GM19035 (cell line): ENCODE data around the gene OR2B6.

ENCODE experiments used
- ATAC-seq: cut with Tn5 transposase; IDR thresholded peaks from one replicate; pipeline ENCODE4 v1.9.1; 2021; ENCODE audit not compliant: unreplicated experiment

The OR2B6 gene

DNA sequence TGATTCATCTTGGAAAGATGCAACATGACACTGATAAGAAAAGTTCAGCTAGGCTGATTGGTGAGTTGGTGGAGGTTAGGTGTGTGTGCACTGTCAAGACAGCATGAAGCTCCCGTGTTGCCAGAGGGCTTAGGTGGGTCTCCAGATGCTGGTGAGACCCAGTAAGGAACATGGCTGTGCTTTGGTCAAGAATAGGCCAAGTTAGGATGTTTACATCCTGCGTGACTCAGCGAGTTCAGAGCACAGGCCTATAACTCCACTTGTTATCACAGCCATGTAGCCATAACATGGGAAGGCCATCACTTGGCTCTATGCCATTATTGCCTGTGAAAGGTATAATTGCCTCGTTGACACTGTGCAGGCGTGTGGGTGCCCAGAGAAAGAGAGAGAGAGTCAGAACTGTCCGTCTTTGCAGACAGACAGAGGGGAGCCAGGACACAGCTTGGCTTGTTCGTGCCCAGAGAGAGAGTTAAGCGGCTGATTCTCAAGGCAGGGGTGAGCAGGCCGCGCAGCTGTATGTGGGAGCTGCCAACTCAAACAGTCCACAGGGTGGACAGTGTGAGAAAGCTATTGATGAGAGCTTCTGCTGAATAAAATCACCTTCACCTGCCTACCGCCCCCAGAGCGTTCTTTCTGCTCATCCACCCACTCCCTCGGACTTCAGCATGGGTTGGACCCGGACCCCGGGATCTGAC, 43.5 kb downstream of the OR2B6 start:
- ATAC-seq: no peak

DNA sequence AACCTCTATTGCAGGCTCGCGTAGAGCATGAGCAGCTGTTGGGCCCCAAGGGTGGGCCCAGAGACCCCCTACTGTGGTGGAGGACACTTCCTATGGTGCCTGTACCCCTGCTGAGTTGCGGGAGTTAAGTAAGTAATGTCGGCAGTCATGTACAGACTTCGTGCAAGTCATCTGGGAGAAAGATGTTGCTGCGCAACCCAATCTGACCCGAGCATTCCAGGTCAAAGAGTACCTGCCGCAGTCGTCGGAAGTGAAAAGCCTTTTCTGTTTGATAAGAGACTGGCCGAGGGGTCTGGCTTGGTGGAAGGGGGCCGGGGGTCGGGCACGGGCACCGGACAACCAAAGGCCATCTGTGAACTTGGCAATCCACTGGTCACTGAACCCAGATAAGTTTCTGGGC, 44.3 kb downstream of the OR2B6 start:
- no peak for ATAC-seq

DNA sequence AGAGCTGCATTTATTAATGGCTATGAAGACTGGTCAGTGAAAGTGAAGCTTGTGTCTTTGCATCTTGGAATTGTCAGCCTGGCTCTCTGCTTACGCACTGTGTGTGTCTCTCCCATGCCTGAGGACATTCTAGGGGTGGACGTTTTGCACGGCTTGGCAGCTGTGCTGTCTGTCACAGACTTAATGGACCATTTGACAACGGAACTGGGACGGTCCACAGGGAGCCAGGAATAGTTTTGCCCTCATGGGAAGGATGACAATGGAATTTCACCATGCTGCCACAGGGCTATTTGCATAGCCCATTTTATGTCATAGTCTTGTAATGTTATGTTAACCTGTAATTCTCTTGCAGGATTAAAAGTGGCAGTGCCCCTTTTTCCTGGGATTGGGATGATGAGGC, 44.7 kb downstream of the OR2B6 start:
- ATAC-seq: no peak

DNA sequence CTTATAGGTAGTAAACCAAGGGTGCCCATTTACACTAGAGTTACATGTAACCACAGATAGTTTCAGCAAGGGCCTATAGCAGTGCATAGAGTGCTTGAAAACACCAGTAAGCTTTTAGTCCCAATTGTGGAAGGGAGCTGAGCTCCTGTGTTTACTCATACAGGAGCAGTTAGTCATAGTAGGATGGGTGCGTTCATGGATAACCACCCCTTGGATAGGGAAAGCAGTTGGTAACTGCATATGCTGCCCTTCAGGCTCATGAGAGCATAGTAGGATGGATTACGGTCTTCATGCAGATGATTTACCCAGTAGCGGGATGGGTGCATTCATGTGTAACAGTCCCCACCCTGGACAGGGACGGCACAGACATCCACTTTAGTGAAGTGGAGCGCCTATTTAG, 45.1 kb downstream of the OR2B6 start:
- ATAC-seq: no peak

DNA sequence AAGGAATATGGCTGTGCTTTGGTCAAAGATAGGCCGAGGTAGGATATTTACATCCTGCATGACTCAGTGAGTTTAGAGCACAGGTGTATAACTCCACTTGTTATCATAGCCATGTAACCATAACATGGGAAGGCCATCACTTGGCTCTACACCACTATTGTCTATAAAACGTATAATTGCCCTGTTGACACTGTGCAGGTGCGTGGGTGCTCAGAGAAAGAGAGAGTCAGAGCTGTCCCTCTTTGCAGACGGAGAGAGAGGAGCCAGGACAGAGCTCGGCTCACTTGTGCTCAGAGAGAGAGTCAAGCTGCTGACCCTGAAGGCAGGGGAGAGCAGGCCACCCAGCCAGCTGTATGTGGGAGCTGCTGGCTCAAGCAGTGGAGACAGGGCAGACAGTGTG, 46.0 kb downstream of the OR2B6 start:
- no peak for ATAC-seq

DNA sequence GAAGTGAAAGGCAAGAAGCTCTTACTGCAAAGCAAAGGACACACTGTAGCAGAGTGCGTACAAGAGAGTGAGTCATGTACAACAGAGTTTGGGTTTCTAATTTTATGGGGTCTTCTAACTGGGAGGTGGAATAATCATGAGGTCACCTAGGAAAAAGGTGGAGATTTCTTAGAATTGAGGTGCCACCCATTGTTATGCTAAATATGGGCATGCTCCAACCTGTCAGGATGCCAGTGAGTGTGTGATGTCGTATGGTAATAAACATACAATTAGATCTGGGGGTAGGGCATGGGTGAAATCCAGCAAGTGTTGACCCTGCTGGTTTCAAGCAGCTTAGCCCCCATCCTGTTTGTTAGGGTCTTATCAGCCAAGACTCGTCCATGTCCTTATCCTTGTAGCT, 46.6 kb downstream of the OR2B6 start:
- no peak for ATAC-seq

DNA sequence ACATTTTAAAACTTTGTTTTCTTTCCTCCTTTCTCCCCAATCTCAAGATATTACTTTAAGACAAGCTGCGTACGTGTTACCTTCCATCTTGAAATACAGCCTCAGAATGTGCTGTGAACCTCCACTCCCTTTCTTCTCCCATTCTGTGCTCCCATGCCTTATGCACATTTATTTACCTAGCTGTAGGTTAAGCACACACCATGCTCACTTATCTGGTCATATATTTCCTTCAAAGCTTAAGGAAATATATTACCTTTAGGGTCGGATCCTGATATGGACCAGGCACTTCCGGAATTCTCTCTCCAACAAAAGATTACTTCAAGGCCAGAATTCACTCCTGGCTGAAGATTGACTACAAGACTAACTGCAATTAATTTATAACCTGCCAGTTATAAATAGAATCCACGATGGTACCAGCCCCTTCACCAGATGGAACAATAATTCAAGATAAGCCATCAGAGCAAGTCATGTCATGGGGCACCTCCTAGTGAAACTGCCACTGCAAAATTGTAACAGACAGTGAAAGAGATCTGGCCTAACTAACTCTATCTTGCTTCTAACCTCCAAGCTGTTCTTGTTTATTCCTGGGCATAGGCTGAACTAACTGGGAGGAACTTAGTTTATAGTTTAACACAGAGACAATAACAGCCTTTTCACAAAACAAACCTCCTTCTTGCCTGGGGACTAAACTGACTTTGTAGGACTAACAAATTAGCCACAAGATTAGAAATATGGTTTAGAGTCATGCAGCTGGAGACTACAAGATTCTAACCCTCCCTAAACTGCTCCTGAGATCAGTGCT, 47.5 kb downstream of the OR2B6 start:
- no peak for ATAC-seq

DNA sequence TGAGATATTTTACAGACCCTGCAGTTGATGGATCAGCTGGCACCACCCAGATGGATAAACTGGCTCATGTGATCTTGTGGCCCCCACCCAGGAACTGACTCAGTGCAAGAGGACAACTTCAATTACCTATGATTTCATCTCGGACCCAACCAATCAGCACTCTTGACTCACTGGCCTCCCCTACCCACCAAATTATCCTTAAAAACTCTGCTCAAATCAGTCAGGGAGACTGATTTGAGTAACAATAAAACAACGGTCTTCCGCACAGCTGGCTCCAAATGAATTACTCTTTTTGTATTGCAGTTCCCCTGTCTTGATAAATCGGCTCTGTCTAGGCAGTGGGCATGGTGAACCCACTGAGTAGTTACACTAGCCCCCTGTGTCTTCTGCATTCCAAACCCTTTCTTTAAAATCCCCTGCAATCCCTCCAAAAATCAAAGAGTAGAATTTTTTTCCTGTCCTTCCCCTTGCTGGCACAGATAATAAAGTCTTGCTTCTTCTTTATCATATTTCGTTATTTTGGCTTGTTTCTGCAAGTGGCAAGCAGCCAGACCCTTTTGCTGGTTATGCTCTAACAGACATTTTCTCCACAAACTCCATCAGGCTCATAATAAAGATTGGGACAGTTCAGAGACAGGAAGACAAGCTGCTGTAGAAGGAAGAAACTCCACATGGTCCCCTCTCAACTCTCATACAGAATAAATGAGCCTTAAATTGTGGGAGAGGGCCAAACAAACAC, 48.3 kb downstream of the OR2B6 start:
- ATAC-seq: no peak

DNA sequence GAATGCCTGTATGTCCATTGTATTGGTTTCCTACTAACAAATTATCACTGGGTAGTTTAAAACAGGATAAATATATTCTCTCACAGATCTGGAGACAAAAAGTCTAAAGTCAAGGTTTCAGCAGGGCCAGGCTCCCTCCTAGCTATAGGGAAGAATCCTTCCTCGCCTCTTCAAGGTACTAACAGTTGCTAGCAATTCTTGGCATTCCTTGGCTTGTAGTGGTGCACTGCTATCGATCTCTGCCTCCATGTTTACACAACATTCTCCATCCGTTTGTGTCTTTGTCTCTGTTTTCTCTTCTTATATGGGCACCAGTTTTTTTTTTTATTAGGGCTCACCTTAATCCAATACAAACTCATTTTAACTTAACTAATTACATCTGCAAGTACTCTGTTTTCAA, 48.9 kb downstream of the OR2B6 start:
- no peak for ATAC-seq
